ENCODE data around the gene COG1.

The COG1 gene

GRCh38 chr17:73256220-73256619 lies 63.4 kb downstream of the COG1 start:
- in situ Hi-C loops (cut with HindIII; ENCODE audit: low pct_unique_long_range_greater_than_20kb, low sequenced_read_pairs): no loop called here
- DNase-seq (ENCODE audit: low read depth in 1 of 2, low spot score in 1 of 2): no peak
- no peak for TF ChIP-seq JUND (IDR thresholded peaks at IDR 0.05; ENCODE audit: low read depth)

GRCh38 chr17:73257516-73257915 lies 64.7 kb downstream of the COG1 start:
- TF ChIP-seq JUND (IDR thresholded peaks at IDR 0.05; ENCODE audit: low read depth): no peak
- in situ Hi-C loops (cut with HindIII; ENCODE audit: low pct_unique_long_range_greater_than_20kb, low sequenced_read_pairs): no loop called here
- no peak for DNase-seq (ENCODE audit: low read depth in 1 of 2, low spot score in 1 of 2)
